ENCODE data around the gene PAK4.
"Not testable (repeated sequence)": the region's sequence is repeated elsewhere in the genome, so short reads cannot be mapped to it uniquely, and the experiment has no call there.

The PAK4 gene

DNA sequence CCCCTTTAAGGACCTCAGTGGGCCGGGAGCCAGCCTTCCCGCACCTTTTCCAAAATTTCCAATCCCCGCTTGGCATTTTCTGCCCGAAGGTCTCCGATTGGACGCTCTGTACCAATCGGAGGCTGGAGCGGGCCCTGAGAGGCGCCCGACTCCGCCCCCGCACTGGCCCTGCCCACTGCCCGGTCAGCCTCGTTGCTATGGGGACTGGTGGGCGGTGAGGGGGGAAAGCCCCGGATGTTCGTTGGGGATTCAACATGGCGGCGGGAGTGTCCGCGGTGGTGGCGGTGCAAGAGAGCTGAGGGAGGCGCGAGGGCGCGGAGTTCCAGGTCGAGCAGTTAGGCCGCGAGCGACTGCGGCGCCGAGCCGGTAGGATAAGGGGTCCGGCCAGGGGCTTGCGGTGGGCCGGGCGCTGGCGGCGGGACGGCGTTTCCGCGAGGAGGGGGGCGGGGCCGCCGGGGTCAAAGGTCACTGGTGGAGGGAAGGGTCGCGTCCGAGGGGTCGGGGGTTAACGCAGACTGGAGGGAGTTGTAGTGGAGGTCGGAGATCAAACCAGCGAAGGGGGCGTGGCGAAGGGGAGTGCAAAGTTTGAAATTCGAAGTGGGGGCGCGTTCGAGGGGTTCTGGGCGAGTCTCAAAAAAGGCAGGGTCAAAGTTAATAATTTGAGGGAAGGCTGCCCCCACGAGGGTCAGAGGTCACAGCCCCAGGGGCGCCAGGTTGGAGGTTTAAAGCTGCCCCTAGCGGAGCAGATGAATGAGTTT, at the start of gene PAK4:
Gene PAK4 (plus strand): TSS at position 233 of the 758 bp plus-strand sequence. CDS start 43,768 bp downstream, outside the sequence.
- DNase-seq (ENCODE audit: low read depth in 2 of 2): peak; percentile 90 to 97

DNA sequence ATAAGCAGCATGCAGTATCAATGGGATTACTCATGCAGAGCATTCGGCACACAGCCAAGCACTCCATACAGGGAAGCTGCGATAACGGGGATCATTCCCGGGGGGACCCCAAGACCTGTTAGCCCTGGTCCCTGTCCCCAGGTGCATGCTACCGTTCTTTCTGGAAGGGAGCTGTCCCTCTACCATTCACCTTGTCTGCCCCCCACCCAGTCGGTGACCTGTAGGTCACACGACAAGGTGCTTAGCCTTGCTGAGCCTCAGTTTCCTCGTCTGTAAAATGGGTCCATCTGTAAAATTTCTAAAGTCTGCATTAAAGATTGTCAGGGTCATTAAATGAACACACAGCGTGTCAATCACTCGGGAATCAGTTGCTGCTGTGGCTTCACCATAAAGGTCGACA, 48.3 kb upstream of the PAK4 start:
- no peak for DNase-seq (ENCODE audit: low read depth in 2 of 2)

DNA sequence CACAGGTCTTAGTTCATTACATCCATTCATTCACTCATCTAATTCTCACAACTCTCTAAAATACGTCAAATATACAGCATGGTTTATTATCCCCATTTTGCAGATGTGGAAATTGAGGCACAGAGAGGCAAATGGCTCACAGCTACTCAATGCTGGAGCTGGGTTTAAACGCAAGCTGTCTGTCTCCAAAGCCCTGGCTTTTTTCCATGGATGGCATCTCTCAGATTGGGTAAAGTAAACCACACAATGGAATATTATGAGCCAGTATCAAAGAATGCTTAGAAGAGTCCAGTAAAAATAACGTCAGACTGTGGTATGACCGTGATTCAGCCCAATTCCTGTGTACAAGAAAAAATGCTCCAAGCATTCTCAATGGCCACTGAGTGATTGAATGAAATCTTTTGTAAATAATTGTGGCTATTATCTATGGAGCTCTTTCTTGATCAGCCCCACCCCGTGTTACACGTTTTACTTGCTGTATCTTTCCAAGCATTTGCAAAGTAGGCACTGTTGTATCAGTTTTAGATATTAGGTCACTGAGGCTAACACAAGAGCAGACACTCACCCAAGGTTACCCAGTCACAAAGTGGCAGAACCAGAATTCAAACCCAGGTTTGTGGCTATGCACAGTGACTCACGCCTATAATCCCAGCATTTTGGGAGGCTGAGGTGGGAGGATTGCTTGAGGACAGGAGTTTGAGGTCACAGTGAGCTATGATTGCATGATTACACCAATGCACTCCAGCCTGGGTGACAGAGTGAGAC, 47.0 kb upstream of the PAK4 start:
- no peak for DNase-seq (ENCODE audit: low read depth in 2 of 2)

DNA sequence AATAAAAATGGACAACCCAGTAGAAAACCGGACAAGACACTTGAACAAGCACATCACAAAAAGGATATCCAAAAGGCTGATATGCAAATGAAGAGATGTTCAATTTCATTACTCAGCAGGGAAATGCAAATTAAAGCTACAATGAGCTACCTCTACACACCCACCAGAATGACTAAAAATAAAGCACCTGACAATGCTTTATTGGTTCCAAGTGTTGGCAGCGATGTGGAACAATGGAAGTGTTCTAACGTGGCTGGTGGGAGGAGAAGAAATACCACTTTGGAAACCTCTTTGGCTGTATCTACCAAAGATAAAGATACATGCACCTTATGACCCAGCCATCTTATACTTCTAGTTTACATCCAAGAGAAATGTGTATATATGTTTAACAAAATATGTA, 45.2 kb upstream of the PAK4 start:
- DNase-seq (ENCODE audit: low read depth in 2 of 2): no peak

DNA sequence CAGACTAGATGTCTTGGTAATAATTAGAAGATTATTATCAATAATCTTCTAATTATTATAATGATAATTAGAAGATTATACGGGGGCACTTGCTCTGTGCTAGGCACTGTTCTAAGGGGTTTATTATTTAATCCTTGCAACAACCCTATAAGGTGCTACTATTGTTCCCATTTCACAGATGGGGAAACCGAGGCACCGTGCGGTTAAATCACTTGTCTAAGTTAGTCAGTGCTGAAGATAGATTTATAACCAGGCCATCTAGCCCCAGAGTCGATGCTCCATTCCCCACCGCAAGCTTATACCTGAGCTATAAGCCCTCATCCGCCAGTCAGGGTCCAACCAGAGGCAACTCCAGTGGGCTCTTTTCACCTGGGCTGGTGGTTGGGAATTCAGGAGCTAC, 43.4 kb upstream of the PAK4 start:
- DNase-seq (ENCODE audit: low read depth in 2 of 2): no peak

DNA sequence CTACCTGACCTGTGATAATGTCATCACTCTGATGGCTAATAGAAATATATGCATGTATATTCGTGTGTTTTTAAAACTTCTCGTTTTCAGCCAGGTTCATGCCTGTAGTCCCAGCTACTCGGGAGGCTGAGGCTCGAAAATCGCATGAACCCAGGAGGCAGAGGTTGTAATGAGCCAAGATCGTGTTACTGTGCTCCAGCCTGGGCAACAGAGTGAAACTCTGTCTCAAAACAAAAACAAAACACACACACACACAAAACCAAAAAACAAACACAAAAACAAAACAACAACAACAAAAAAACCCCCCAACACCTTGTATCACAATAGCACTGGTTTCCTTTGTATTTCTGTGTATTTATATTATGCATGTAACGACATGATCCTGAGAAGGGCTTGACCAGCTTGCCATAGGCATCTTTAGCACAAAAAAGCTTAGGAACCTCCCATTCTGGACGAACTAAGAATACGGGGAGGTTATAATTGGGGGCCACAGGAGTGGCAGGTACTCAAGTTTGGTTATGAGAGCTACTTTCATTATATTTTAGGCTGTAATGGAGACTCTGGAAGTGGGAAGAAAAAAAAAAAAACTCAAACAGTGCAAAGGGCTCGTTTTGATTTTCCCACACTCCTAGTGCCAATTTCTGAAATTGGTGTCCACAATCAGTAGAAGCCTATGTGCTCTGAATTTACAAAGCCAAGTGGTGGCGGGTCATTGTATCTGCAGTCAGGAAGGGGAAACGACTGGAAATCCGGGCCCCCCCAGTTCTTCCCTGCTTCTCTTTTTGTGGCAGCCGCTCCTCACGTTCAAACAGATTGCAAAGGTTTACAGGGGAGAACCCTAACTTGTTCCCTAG, 42.6 kb upstream of the PAK4 start:
- no peak for DNase-seq (ENCODE audit: low read depth in 2 of 2)

DNA sequence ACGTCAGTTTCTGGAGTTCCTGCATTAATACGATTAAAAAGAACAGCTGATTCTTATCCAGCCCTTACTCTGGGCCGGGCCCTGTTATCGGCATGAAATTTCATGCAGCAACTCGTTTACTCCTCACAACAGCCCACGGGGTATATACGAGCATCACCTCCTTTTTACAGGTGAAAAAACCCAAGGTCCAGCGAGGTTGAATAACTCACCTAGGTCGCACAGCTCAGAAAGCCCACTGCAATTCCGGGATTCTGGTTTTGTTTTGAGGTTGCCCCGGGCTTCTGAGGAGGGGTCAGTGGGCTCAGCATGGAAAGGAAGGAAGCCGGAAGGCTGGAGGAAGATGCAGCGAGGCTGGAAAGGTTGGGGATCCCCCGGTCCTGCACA, 42.0 kb upstream of the PAK4 start:
- DNase-seq (ENCODE audit: low read depth in 2 of 2): no peak

DNA sequence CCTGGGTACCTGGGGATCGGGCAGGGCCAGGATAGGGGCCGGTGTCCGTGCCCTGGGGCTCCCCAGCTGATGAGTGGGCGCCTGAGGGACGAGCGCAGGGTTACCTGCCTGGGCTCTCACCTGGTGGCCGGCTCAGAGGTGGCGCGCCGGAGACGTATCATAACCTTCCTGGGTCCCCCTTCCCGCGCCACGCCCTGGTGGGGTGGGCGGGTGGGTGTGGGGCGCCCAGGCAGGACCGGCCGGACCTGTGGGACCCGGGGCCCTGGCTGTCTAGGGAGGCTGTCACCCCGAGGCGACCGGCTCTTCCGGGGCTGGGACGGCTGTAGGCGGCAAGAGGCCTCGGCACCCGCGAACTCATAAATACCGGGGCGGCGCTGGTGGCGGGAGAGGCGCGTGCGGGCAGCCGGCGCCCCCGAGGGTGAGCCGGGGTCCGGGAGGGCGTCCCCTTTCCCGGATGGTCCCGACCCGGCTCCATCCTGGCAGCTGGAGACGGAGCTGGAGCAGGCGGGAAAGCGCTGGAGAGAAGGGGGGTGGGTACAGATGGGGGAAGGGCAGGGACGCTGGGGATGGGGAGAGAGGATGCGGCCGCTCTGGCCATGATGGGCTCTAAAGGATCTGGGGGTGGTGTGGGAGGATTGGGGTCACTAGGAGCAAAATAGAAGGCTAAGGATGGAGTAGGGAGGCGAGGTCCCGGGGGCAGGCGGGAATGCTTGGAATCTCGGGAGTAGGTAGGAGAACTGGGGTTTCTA, 41.4 kb upstream of the PAK4 start, which contains the start of gene ACP7:
Gene ACP7 (plus strand): TSS at position 386 of the 749 bp plus-strand sequence. CDS start 902 bp downstream, outside the sequence.
- peak in 1 of 2 donors; percentile 3 for DNase-seq (ENCODE audit: low read depth in 2 of 2)

DNA sequence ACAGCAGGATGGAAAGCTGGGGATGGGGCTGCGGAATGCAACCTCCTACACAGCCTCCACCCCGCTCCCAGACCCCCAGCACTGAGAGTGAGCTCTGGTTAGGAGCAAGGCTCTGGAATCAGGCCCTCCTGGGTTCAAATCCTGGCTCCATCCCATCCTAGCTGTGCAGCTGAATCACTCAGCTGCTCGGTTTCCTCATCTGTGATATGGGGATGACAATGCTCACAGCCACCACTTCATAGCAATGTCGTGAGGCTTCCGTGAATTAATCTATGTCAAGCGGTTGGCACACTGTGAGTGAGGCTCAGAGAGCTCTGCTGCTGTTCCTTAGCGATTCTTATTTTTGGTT, 40.9 kb upstream of the PAK4 start:
- no peak for DNase-seq (ENCODE audit: low read depth in 2 of 2)

DNA sequence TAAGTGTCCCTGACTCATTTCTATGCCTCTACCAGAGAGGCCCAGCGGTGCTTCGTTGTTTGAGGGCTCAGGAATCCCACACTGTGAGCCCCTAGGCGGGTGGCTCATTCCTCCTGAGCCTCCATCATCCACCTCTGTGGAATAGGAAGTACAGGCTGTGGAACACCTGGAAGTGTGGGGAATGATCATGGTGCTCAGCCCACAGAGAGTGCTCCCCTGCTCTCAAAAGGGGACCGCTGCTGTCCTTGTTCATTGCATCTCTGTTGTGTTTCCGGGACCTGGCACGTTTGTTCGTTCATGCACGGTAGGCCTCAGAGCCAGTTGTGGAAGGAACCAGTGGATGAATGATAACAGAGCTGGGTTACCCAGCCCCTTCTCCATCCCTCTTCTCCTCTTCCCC, 40.2 kb upstream of the PAK4 start:
- DNase-seq (ENCODE audit: low read depth in 2 of 2): no peak

DNA sequence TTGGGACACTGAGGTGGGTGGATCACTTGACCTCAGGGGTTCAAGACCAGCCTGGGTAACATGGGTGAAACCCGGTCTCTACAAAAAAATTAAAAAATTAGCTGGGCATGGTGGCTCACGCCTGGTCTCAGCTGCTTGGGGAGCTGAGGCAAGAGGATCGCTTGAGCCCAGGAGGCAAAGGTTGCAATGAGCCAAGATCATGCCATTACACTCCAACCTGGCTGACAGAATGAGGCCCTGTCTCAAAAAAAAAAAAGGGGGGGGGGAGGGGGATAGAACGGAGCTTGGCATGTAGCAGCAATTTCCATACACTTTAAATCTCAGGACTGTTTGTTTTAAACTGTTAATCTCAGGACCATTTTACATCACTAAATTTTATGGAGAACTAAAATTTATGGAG, 39.2 kb upstream of the PAK4 start:
- DNase-seq (ENCODE audit: low read depth in 2 of 2): no peak

DNA sequence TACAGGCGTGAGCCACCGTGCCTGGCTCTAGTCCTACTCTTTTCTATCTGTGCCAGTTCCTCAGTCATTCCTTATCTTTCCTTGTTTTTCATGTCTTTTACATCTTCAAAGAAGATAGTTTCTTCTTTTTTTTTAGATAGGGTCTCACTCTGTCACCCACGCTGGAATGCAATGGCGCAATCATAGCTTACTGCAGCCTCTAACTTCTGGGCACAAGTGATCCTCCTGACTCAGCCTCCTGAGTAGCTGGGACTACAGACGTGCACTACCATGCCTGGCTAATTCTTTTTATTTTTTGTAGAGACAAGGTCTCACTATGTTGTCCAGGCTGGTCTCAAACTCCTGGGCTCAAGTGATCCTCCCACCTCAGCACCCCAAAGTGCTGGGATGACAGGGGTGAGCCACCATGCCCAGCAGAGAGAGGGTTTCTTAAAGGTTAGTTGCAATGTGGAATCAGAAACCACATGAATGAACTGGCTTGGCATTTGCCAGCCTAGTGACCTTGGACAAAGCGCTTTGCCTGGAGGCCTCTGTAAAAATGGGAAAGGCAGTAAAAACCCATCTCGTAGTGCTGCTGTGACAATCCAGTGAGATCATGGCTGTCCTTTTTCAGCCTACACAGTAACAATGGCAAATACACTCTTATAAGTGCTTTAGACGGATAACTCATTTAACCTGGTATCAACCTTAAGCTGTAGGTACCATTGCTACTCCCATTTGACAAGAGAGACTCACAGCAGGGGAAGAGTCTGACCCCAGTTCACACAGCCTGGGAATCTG, 37.5 kb upstream of the PAK4 start:
- DNase-seq (ENCODE audit: low read depth in 2 of 2): no peak

DNA sequence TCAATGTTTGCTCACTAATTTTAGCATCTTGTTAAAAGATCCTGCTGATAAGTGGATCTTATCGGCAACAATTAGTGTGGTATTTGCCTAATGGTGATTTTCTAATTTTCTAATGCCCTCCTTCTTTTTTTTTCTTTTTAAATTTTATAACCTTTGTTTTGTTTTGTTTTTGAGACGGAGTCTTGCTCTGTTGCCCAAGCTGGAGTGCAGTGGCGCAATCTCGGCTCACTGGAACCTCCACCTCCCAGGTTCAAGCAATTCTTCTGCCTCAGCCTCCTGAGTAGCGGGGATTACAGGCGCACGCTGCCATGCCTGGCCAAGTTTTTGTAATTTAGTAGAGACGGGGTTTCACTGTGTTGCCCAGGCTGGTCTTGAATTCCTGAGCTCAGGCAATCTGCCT, 35.6 kb upstream of the PAK4 start:
- DNase-seq (ENCODE audit: low read depth in 2 of 2): not testable (repeated sequence)

DNA sequence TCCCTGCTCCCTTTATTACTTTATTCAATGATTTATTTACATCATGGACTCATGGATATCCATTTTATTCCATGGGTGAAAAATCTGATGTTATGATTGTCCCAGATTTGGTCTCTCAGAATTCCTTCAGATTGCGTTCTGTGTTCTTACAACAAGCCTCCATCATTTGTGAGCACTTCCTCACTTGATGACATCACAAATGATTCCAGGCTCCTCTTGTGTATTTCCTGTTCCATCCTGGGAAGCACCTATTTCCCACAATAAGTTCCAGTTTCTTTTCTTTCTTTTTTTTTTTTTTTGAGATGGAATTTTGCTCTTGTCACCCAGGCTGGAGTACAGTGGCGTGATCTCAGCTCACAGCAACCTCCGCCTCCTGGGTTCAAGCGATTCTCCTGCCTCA, 34.7 kb upstream of the PAK4 start:
- DNase-seq (ENCODE audit: low read depth in 2 of 2): no peak

DNA sequence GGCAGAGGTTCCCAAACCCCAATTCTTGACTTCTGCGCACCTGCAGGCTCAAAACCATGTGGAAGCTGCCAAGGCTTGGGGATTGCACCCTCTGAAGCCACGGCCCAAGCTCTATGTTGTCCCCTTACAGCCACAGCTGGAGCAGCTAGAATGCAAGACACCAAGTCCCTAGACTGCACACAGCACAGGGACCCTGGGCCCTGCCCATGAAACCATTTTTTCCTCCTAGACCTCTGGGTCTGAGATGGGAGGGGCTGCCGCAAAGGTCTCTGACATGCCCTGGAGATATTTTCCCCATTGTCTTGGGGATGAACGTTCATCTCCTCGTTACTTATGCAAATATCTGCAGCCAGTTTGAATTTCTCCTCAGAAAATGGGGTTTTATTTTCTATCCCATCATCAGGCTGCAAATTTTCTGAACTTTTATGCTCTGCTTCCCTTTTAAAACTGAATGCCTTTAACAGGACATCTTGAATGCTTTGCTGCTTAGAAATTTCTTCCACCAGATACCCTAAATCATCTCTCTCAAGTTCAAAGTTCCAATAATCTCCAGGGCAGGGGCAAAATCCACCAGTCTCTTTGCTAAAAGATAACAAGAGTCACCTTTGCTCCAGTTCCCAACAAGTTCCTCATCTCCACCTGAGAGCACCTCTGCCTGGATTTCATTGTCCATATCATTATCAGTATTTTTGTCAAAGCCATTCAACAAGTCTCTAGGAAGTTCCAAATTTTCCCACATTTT, 29.6 kb upstream of the PAK4 start:
- not testable (repeated sequence) for DNase-seq (ENCODE audit: low read depth in 2 of 2)

DNA sequence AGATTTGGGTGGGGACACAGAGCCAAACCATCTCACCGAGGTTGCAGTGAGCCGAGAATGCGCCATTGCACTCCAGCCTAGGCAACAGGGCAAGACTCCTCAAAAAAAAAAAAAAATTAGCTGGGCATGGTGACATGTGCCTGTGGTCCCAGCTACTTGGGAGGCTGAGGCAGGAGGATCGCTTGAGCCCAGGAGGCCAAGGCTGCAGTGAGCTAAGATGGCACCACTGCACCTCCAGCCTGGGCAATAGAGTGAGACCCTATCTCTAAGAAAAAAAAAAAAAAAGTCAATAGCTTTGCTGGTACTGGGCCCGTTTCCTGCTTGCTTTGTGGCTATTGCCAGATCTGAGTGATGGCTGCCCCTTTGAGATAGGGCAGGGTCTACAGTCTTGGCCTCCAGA, 28.3 kb upstream of the PAK4 start:
- no peak for DNase-seq (ENCODE audit: low read depth in 2 of 2)

DNA sequence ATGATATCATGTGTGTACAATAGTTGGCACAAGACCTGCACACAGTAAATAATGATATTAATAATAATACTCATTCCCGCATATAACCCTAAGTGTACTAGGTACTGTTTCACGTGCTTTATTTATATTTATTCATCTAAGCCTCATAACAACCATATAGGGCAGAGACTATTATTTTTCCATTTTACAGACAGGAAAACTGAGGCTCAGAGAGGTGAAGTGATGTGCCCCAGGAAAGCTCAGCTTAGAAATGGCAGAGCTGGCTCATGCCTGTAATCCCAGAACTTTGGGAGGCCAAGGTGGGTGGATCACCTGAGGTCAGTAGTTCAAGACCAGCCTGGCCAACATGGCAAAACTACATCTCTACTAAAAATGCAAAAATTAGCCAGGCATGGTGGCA, 27.9 kb upstream of the PAK4 start:
- no peak for DNase-seq (ENCODE audit: low read depth in 2 of 2)

DNA sequence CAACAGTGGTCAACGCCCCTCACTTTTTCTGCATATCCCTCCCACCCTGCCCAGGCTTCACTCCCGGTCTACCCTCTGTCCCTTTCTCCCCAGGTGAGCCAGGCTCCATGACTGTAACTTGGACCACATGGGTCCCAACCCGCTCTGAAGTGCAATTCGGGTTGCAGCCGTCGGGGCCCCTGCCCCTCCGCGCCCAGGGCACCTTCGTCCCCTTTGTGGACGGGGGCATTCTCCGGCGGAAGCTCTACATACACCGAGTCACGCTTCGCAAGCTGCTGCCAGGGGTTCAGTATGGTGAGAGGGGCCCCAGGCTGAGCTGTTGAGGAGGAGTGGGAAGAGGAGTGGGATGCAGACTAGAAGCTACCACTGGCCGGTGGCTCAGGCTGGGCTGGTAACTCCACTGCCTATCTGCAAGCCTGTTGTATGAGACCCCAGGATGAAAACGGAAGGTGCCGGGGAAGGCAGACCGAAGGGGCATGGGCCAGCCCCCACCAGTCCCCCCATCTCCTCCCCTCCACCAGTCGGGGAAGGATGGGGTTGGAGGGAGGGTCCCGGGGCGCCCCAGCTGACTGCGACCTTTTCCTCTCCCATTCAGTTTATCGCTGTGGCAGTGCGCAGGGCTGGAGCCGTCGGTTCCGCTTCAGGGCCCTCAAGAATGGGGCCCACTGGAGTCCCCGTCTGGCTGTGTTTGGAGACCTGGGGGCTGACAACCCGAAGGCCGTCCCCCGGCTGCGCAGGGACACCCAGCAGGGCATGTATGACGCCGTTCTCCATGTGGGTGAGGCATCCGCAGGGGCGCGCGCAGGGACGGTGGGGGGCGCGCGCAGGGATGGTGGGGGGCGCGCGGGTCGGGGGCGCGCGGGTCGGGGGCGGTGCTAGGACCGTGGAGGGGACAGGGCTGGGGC, 27.0 kb upstream of the PAK4 start:
- no peak for DNase-seq (ENCODE audit: low read depth in 2 of 2)

DNA sequence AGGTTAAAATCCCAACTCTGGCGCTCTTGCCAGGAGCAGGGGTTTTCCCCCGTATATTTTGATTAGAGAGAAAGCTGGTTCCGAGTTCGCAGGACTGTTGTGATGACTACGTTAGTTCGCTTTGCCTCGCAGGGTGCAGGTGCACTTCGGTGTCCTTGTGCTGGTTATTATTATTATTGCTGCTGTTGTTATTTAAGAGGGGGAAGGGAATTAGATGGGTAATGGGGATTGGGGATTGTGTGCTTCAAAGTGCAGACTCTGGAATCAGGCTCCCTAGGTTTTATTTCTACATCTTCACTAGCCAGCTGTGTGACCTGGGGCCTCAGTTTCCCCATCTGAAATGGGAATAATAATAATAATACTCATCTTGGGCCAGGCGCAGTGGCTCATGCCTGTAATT, 26.2 kb upstream of the PAK4 start:
- DNase-seq (ENCODE audit: low read depth in 2 of 2): no peak
